OCI-LY3 (cell line): ENCODE results near the gene FSIP1.

Experiments used
- H2AFZ ChIP-seq: fragments of 200-600, 300-600 bp; shearing (Covaris generic); 2 replicates; pipeline ENCODE4 v1.6.0; 2014; ENCODE audit warnings: antibody characterized with exemption, low read depth, low read length
- H3K27ac ChIP-seq: fragments of 200-600, 300-600 bp; sonication (generic); 2 replicates; pipeline ENCODE4 v1.5.1; 2014; ENCODE audit warnings: mild to moderate bottlenecking, low read length, moderate library complexity, mixed read lengths
- H3K27me3 ChIP-seq: fragments of 200-600, 300-600 bp; sonication (generic); 2 replicates; pipeline ENCODE4 v1.6.1; 2014; ENCODE audit warnings: low read depth, low read length, mixed read lengths
- H3K36me3 ChIP-seq: fragments of 200-600, 300-600 bp; sonication (generic); replicated peaks from 2 replicates; pipeline ENCODE3; 2014; ENCODE audit warnings: low read depth, low read length, mixed read lengths
- H3K4me1 ChIP-seq: fragments of 300-600, 200-600 bp; sonication (generic); 2 replicates; pipeline ENCODE4 v1.6.1; 2014; ENCODE audit warnings: low read length, mixed read lengths
- H3K4me2 ChIP-seq: fragments of 200-600, 300-600 bp; sonication (generic); 2 replicates; pipeline ENCODE4 v1.6.1; 2014; ENCODE audit warnings: low read length, mixed read lengths
- H3K4me3 ChIP-seq: fragments of 300-600, 200-600 bp; sonication (generic); 2 replicates; pipeline ENCODE4 v1.5.1; 2014; ENCODE audit warnings: antibody characterized with exemption, mild to moderate bottlenecking, low read length, moderate library complexity
- H3K79me2 ChIP-seq: fragments of 300-600, 200-600 bp; shearing (Covaris generic); 2 replicates; pipeline ENCODE4 v1.6.1; 2014; ENCODE audit warnings: mild to moderate bottlenecking, low read length, mixed read lengths
- H3K9ac ChIP-seq: fragments of 300-600, 200-600 bp; shearing (Covaris generic); 2 replicates; pipeline ENCODE4 v1.6.0; 2014; ENCODE audit warnings: mild to moderate bottlenecking, low read length, moderate library complexity
- H3K9me3 ChIP-seq: fragments of 200-600, 300-600 bp; shearing (Covaris generic); 2 replicates; pipeline ENCODE4 v1.6.1; 2014; ENCODE audit warnings: low read length, mixed read lengths; ENCODE audit not compliant: insufficient read depth
- H4K20me1 ChIP-seq: fragments of 200-600, 300-600 bp; sonication (generic); 2 replicates; pipeline ENCODE4 v1.6.1; 2016; ENCODE audit warnings: low read length, mixed read lengths; ENCODE audit not compliant: insufficient read depth
- CTCF ChIP-seq: fragments of 200-600, 300-600 bp; sonication (generic); IDR thresholded peaks from 2 replicates; pipeline ENCODE4 v1.5.1; 2014; ENCODE audit warnings: antibody characterized with exemption, low read length, low read depth
- EZH2phosphoT487 ChIP-seq: fragments of 200-600 bp; shearing (Covaris generic); IDR thresholded peaks from 2 replicates; pipeline ENCODE4 v1.6.1; 2018; ENCODE audit warnings: antibody characterized with exemption, mixed run types, low read depth

Gene FSIP1

GRCh38 chr15:39746176-39746575 is 36.5 kb downstream of the FSIP1 start:
- Histone ChIP-seq H3K4me1 (peaks cover 6% of the 10 kb centered on the region), H3K27me3 (no peaks in the 10 kb centered on the region), H3K79me2 (no peaks in the 10 kb centered on the region), H3K4me2 (no peak overlapping the region), H3K27ac (no peak overlapping the region), H2AFZ (no peak overlapping the region), H3K36me3 (no peaks in the 10 kb centered on the region), H3K9ac (no peak overlapping the region), H3K4me3 (no peak overlapping the region), H4K20me1 (no peaks in the 10 kb centered on the region), H3K9me3 (no peaks in the 10 kb centered on the region)
- TF ChIP-seq EZH2phosphoT487: no peak
- no peak for TF ChIP-seq CTCF

- H3K4me2 ChIP-seq: no peak overlapping the region
- no peak overlapping the region for H3K9ac ChIP-seq
- no peaks in the 10 kb centered on the region for H3K36me3 ChIP-seq
- H3K79me2 ChIP-seq: no peaks in the 10 kb centered on the region
- no peak overlapping the region for H3K27ac ChIP-seq
- H3K4me1 ChIP-seq: peaks cover 6% of the 10 kb centered on the region
- H3K9me3 ChIP-seq: no peaks in the 10 kb centered on the region
- no peak for TF ChIP-seq CTCF
- TF ChIP-seq EZH2phosphoT487: no peak
- H2AFZ ChIP-seq: no peak overlapping the region
- no peaks in the 10 kb centered on the region for H4K20me1 ChIP-seq
- no peak overlapping the region for H3K4me3 ChIP-seq
- no peaks in the 10 kb centered on the region for H3K27me3 ChIP-seq
Observed at GRCh38 chr15:39745415-39745814, 37.2 kb downstream of the FSIP1 start.

- no peak overlapping the region for H3K4me2 ChIP-seq
- H3K27me3 ChIP-seq: no peaks in the 10 kb centered on the region
- peaks cover 6% of the 10 kb centered on the region for H3K4me1 ChIP-seq
- no peaks in the 10 kb centered on the region for H3K36me3 ChIP-seq
- H3K9ac ChIP-seq: no peak overlapping the region
- H4K20me1 ChIP-seq: no peaks in the 10 kb centered on the region
- no peaks in the 10 kb centered on the region for H3K9me3 ChIP-seq
- no peak for TF ChIP-seq EZH2phosphoT487
- no peak for TF ChIP-seq CTCF
- no peak overlapping the region for H3K4me3 ChIP-seq
- no peaks in the 10 kb centered on the region for H3K79me2 ChIP-seq
- no peak overlapping the region for H2AFZ ChIP-seq
- no peak overlapping the region for H3K27ac ChIP-seq
Observed at GRCh38 chr15:39744334-39745103, 38.1 kb downstream of the FSIP1 start.

GRCh38 chr15:39743611-39744010 is 39.0 kb downstream of the FSIP1 start:
- Histone ChIP-seq H2AFZ (no peak overlapping the region), H4K20me1 (no peaks in the 10 kb centered on the region), H3K4me2 (no peak overlapping the region), H3K4me1 (peaks cover 6% of the 10 kb centered on the region), H3K4me3 (no peak overlapping the region), H3K9ac (no peak overlapping the region), H3K36me3 (no peaks in the 10 kb centered on the region), H3K27ac (no peak overlapping the region), H3K79me2 (no peaks in the 10 kb centered on the region), H3K9me3 (no peaks in the 10 kb centered on the region), H3K27me3 (no peaks in the 10 kb centered on the region)
- TF ChIP-seq CTCF: no peak
- TF ChIP-seq EZH2phosphoT487: no peak
